OCI-LY1 (cell line): ENCODE measurements around the gene EPHA4.

ENCODE experiments used
- H2AFZ ChIP-seq: fragments of 200-600 bp; sonication (generic), shearing (Covaris generic); 2 replicates; pipeline ENCODE4 v1.6.0; 2014; ENCODE audit warnings: antibody characterized with exemption, mild to moderate bottlenecking, low read length
- H3F3A ChIP-seq: fragments of 200-600 bp; sonication (generic), shearing (Covaris generic); 2 replicates; pipeline ENCODE4 v1.6.0; 2014; ENCODE audit warnings: mild to moderate bottlenecking, antibody characterized with exemption, low read length, moderate library complexity; ENCODE audit not compliant: insufficient read depth
- H3K27ac ChIP-seq: fragments of 200-600 bp; sonication (generic); 2 replicates; pipeline ENCODE4 v1.5.1; 2014; ENCODE audit warnings: low read length, mixed run types, mild to moderate bottlenecking, low read depth; ENCODE audit not compliant: poor library complexity, severe bottlenecking
- H3K27me3 ChIP-seq: fragments of 200-600 bp; sonication (generic); 2 replicates; pipeline ENCODE4 v1.6.0; 2014; ENCODE audit warnings: antibody characterized with exemption, mild to moderate bottlenecking, low read length, moderate library complexity; ENCODE audit not compliant: insufficient read depth
- H3K36me3 ChIP-seq: fragments of 200-600 bp; sonication (generic); 2 replicates; pipeline ENCODE4 v1.6.1; 2014; ENCODE audit warnings: mild to moderate bottlenecking, antibody characterized with exemption, low read length, moderate library complexity, mixed read lengths; ENCODE audit not compliant: insufficient read depth
- H3K4me1 ChIP-seq: fragments of 200-600 bp; sonication (generic); 2 replicates; pipeline ENCODE4 v1.5.1; 2014; ENCODE audit warnings: mild to moderate bottlenecking, low read length, moderate library complexity; ENCODE audit not compliant: insufficient read depth, severe bottlenecking
- H3K4me2 ChIP-seq: fragments of 200-600 bp; sonication (generic), shearing (Covaris generic); 2 replicates; pipeline ENCODE4 v1.6.1; 2014; ENCODE audit warnings: low read length
- H3K4me3 ChIP-seq: fragments of 200-600 bp; sonication (generic); 2 replicates; pipeline ENCODE4 v1.5.1; 2014; ENCODE audit warnings: low read length, low read depth, mild to moderate bottlenecking, mixed read lengths; ENCODE audit not compliant: poor library complexity, severe bottlenecking
- H3K79me2 ChIP-seq: fragments of 200-600 bp; shearing (Covaris generic); 2 replicates; pipeline ENCODE4 v1.6.1; 2016; ENCODE audit warnings: mixed run types, low read length, mixed read lengths; ENCODE audit not compliant: insufficient read depth
- H3K9ac ChIP-seq: fragments of 200-600 bp; sonication (generic), shearing (Covaris generic); 2 replicates; pipeline ENCODE4 v1.6.1; 2014; ENCODE audit warnings: mild to moderate bottlenecking, low read length, mixed read lengths
- H3K9me2 ChIP-seq: fragments of 200-600 bp; sonication (generic), shearing (Covaris generic); 2 replicates; pipeline ENCODE4 v1.6.1; 2014; ENCODE audit warnings: low read depth, mild to moderate bottlenecking, low read length, mixed read lengths
- H3K9me3 ChIP-seq: fragments of 200-600 bp; shearing (Covaris generic); 2 replicates; pipeline ENCODE4 v1.6.1; 2014; ENCODE audit warnings: low read length, mixed read lengths
- H4K20me1 ChIP-seq: fragments of 200-600 bp; sonication (generic), shearing (Covaris generic); 2 replicates; pipeline ENCODE4 v1.6.0; 2016; ENCODE audit warnings: mild to moderate bottlenecking, low read length; ENCODE audit not compliant: insufficient read depth
- EZH2 ChIP-seq: fragments of 200-600 bp; sonication (generic), shearing (Covaris generic); IDR thresholded peaks from 2 replicates; pipeline ENCODE4 v1.8.0; 2017; ENCODE audit warnings: borderline replicate concordance, mixed run types, mild to moderate bottlenecking, antibody characterized with exemption, low read length, moderate library complexity, mixed read lengths
- TF ChIP-seq, protein P1 (sequence below): fragments of 200-600 bp; sonication (generic), shearing (Covaris generic); IDR thresholded peaks from 2 replicates; pipeline ENCODE4 v1.5.1; 2017; ENCODE audit warnings: mild to moderate bottlenecking, antibody characterized with exemption, low read length, moderate library complexity, mixed read lengths

EPHA4 gene

DNA sequence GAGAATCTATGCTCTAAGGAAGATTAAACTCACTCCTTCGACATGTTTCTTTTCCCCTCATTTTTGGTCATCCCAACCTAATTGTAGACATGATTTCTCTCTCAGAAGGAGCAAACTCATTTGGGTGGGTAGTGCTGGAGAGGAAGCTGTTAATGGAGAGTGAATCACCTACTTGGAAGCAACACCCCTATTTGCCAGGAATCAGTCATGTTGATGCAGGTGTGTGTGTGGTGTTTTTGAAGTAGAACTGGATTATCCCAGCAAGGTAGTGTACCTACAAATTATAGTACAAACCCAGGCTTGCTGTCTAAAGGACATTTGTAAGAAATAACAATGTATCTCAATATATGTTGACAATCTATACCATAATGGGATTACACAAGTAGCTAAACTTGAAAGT lies 186.4 kb downstream of the EPHA4 start:
- no peak for TF ChIP-seq EZH2
- TF ChIP-seq, protein P1, sequence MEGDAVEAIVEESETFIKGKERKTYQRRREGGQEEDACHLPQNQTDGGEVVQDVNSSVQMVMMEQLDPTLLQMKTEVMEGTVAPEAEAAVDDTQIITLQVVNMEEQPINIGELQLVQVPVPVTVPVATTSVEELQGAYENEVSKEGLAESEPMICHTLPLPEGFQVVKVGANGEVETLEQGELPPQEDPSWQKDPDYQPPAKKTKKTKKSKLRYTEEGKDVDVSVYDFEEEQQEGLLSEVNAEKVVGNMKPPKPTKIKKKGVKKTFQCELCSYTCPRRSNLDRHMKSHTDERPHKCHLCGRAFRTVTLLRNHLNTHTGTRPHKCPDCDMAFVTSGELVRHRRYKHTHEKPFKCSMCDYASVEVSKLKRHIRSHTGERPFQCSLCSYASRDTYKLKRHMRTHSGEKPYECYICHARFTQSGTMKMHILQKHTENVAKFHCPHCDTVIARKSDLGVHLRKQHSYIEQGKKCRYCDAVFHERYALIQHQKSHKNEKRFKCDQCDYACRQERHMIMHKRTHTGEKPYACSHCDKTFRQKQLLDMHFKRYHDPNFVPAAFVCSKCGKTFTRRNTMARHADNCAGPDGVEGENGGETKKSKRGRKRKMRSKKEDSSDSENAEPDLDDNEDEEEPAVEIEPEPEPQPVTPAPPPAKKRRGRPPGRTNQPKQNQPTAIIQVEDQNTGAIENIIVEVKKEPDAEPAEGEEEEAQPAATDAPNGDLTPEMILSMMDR, result no peak
- H3K9me2 ChIP-seq, result no peaks in the 10 kb centered on the region
- no peaks in the 10 kb centered on the region for H3K9me3 ChIP-seq
- no peaks in the 10 kb centered on the region for H3K27me3 ChIP-seq
- H3K9ac ChIP-seq, result no peak overlapping the region
- H3F3A ChIP-seq, result no peaks in the 10 kb centered on the region
- no peaks in the 10 kb centered on the region for H3K36me3 ChIP-seq
- H4K20me1 ChIP-seq, result no peaks in the 10 kb centered on the region
- H3K27ac ChIP-seq, result no peak overlapping the region
- no peak overlapping the region for H3K4me3 ChIP-seq
- H3K79me2 ChIP-seq, result no peaks in the 10 kb centered on the region
- H3K4me1 ChIP-seq, result no peaks in the 10 kb centered on the region
- no peak overlapping the region for H3K4me2 ChIP-seq
- no peak overlapping the region for H2AFZ ChIP-seq

DNA sequence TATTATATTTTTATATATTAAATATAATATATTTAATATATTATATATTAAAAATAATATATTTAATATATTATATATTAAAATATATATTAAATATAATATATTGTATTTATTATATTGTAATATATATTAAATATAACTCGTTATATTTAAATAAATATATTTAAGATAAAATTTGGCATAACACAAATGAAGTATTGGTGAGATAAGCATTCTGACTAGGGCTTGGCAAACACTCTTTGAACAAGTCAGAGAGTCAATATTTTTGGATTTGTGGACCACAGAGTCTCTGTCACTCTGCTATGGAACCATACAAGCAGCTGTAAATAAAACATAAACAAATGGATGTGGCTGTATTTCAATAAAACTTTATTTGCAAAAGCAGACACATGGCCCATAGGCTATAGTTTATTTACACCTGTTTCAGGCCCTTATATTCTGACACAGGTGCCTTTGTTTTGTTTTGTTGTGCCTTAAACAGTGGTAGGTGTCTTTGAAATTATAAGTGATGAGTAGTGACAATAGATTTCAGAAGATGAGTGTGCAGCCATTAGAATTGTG lies 190.1 kb downstream of the EPHA4 start:
- H3K9me2 ChIP-seq, result no peaks in the 10 kb centered on the region
- no peak overlapping the region for H3K4me3 ChIP-seq
- H3K9me3 ChIP-seq, result no peaks in the 10 kb centered on the region
- H3K9ac ChIP-seq, result no peak overlapping the region
- no peaks in the 10 kb centered on the region for H3K79me2 ChIP-seq
- no peaks in the 10 kb centered on the region for H3F3A ChIP-seq
- no peak overlapping the region for H3K27ac ChIP-seq
- no peaks in the 10 kb centered on the region for H3K27me3 ChIP-seq
- TF ChIP-seq, protein P1, result no peak
- TF ChIP-seq EZH2, result no peak
- H2AFZ ChIP-seq, result no peak overlapping the region
- no peaks in the 10 kb centered on the region for H3K36me3 ChIP-seq
- H3K4me1 ChIP-seq, result no peaks in the 10 kb centered on the region
- H4K20me1 ChIP-seq, result no peaks in the 10 kb centered on the region
- H3K4me2 ChIP-seq, result no peak overlapping the region

GRCh38 chr2:221380686-221381085 lies 191.4 kb downstream of the EPHA4 start:
- Histone ChIP-seq H3K27me3 (no peaks in the 10 kb centered on the region), H3K9me3 (no peaks in the 10 kb centered on the region), H3K36me3 (no peaks in the 10 kb centered on the region), H3K79me2 (no peaks in the 10 kb centered on the region), H3K9me2 (no peaks in the 10 kb centered on the region), H3K27ac (no peak overlapping the region), H3K4me2 (no peak overlapping the region), H2AFZ (no peak overlapping the region), H3K9ac (no peak overlapping the region), H4K20me1 (no peaks in the 10 kb centered on the region), H3F3A (no peaks in the 10 kb centered on the region), H3K4me1 (no peaks in the 10 kb centered on the region), H3K4me3 (no peak overlapping the region)
- TF ChIP-seq, protein P1, result no peak
- TF ChIP-seq EZH2, result no peak
